HCT116 (cell line): ENCODE measurements around the gene TEDC1. TPM values are rescaled to one million over a fixed set of nuclear protein-coding genes. Genes with fewer than 3 reads are reported as not detected.
"Not testable (repeated sequence)": the region's sequence is repeated elsewhere in the genome, so short reads cannot be mapped to it uniquely, and the experiment has no call there.

Experiments
- ATAC-seq: fragments of 200-7000 bp; cut with Tn5 transposase; 2 replicates; pipeline ENCODE4 v1.9.1; 2020; ENCODE audit warnings: mild to moderate bottlenecking, moderate library complexity
- BruUV-seq: library from RNA; stranded (reverse); fragments of 400-500 nt; replicated peaks from 2 replicates; lab custom pipeline; 2021; lab: Mats Ljungman, UMichigan
- CTCF ChIA-PET: fragments of 300-600 bp; sonication (Branson Sonifier 250); formaldehyde crosslinking; loops from one replicate; lab custom pipeline; 2021; ENCODE audit warnings: antibody characterized with exemption; lab: Charles Lee
- POLR2A ChIA-PET: fragments of 300-600, 350-600 bp; sonication (Branson Sonifier 250); formaldehyde crosslinking; loops from one replicate; lab custom pipeline; 2021; ENCODE audit warnings: antibody characterized with exemption; lab: Charles Lee
- RAD21 ChIA-PET, 2 experiments: fragments of 300-600 bp; sonication (Branson Sonifier 250); formaldehyde crosslinking; loops; one replicate each; lab custom pipeline; 2023; ENCODE audit warnings: low total read pairs in 2 of 2; ENCODE audit not compliant: uncharacterized antibody in 2 of 2, unreplicated experiment in 2 of 2, low non-redundant PET in 1 of 2; lab: Charles Lee
- DNase-seq: peaks from one replicate; pipeline ENCODE4 v3.0.0-alpha.2; 2010; ENCODE audit warnings: low read depth, low spot score
- H2AFZ ChIP-seq: fragments of 200-600 bp; shearing (Covaris generic), sonication (generic); 2 replicates; pipeline ENCODE4 v1.6.1; 2017; ENCODE audit warnings: low read depth, mixed run types, mixed read lengths, antibody characterized with exemption, low read length; ENCODE audit not compliant: poor library complexity, severe bottlenecking
- H3K27ac ChIP-seq: 2 replicates; pipeline ENCODE4 v1.5.1; 2012; ENCODE audit warnings: low read depth, low read length
- H3K27me3 ChIP-seq: fragments of 200-600 bp; sonication (generic); 2 replicates; pipeline ENCODE4 v1.6.1; 2016; ENCODE audit warnings: mixed run types, low read length, mixed read lengths; ENCODE audit not compliant: insufficient read depth
- H3K36me3 ChIP-seq, 2 experiments: fragments of 200-500 bp in 1 of 2; fragments of 200-600 bp in 1 of 2; sonication (Bioruptor generic) in 1 of 2; sonication (generic) in 1 of 2; 2 replicates each; pipeline versions ENCODE4 v1.5.1 to v1.6.1; 2014 to 2016; ENCODE audit warnings: low read length in 2 of 2, inconsistent platforms in 1 of 2, mixed read lengths in 1 of 2, mixed run types in 1 of 2; ENCODE audit not compliant: insufficient read depth in 2 of 2, control insufficient read depth in 1 of 2
- H3K4me1 ChIP-seq, 2 experiments: fragments of 200-600 bp in 1 of 2; sonication (generic) in 1 of 2; 2 replicates each; pipeline versions ENCODE4 v1.5.1 to v1.6.1; 2012 to 2017; ENCODE audit warnings: low read length in 2 of 2, inconsistent platforms in 1 of 2, mild to moderate bottlenecking in 1 of 2, mixed read lengths in 1 of 2, mixed run types in 1 of 2, moderate library complexity in 1 of 2; ENCODE audit not compliant: insufficient read depth in 2 of 2, control insufficient read depth in 1 of 2
- H3K4me2 ChIP-seq: fragments of 200-600 bp; sonication (generic); 2 replicates; pipeline ENCODE4 v1.6.1; 2017; ENCODE audit warnings: mixed run types, low read length, mixed read lengths
- H3K4me3 ChIP-seq, 2 experiments: fragments of 200-600 bp in 1 of 2; sonication (generic) in 1 of 2; replicated peaks in 1 of 2; 2 replicates each; pipeline ENCODE4 v1.5.1; 2011 to 2016; ENCODE audit warnings: low read length in 2 of 2, control low read depth in 1 of 2, low read depth in 1 of 2, mild to moderate bottlenecking in 1 of 2, mixed read lengths in 1 of 2, mixed run types in 1 of 2
- H3K79me2 ChIP-seq: fragments of 200-600 bp; sonication (generic); 2 replicates; pipeline ENCODE4 v1.6.1; 2017; ENCODE audit warnings: mild to moderate bottlenecking, mixed run types, low read length, moderate library complexity, mixed read lengths; ENCODE audit not compliant: insufficient read depth
- H3K9ac ChIP-seq: fragments of 200-600 bp; sonication (generic); 2 replicates; pipeline ENCODE4 v1.6.1; 2016; ENCODE audit warnings: low read length, mixed read lengths
- H3K9me2 ChIP-seq: fragments of 200-600 bp; sonication (generic), shearing (Covaris generic); 2 replicates; pipeline ENCODE4 v1.6.1; 2017; ENCODE audit warnings: mixed run types, mild to moderate bottlenecking, moderate library complexity; ENCODE audit not compliant: insufficient read depth
- H3K9me3 ChIP-seq, 2 experiments: fragments of 200-500 bp in 1 of 2; fragments of 200-600 bp in 1 of 2; sonication (Bioruptor generic) in 1 of 2; sonication (generic) in 1 of 2; 2 replicates each; pipeline ENCODE4 v1.6.1; 2014 to 2017; ENCODE audit warnings: low read length in 2 of 2, mixed read lengths in 2 of 2, inconsistent platforms in 1 of 2, low read depth in 1 of 2, mild to moderate bottlenecking in 1 of 2, mixed run types in 1 of 2, moderate library complexity in 1 of 2; ENCODE audit not compliant: control insufficient read depth in 1 of 2, insufficient read depth in 1 of 2
- H4K20me1 ChIP-seq: fragments of 200-600 bp; sonication (generic), shearing (Covaris generic); 2 replicates; pipeline ENCODE4 v1.6.1; 2017; ENCODE audit warnings: mixed run types, mild to moderate bottlenecking, moderate library complexity; ENCODE audit not compliant: insufficient read depth
- JUND ChIP-seq: IDR thresholded peaks from 2 replicates; pipeline ENCODE4 v1.6.1; 2012
- TCF7L2 ChIP-seq: IDR thresholded peaks from 2 replicates; pipeline ENCODE4 v1.7.0; 2011; ENCODE audit warnings: borderline replicate concordance, inconsistent platforms; ENCODE audit not compliant: insufficient read depth, insufficient read length; ENCODE audit errors: extremely low read depth
- ZFX ChIP-seq: fragments of 450-650 bp; IDR thresholded peaks from 2 replicates; pipeline ENCODE4 v1.6.1; 2017
- intact Hi-C: fragments of 100-400 bp; cut with micrococcal nuclease; formaldehyde crosslinking; loops from 2 replicates; pipeline ENCODE4 v1.10.0; 2022
- total RNA-seq: library from RNA; stranded (reverse); gene quantifications from one replicate; pipeline ENCODE4 v1.2.1, GENCODE V29; 2021; ENCODE audit not compliant: unreplicated experiment

The TEDC1 gene
- total RNA-seq, 1 experiment from 2014 or later, result 40.4 TPM

DNA sequence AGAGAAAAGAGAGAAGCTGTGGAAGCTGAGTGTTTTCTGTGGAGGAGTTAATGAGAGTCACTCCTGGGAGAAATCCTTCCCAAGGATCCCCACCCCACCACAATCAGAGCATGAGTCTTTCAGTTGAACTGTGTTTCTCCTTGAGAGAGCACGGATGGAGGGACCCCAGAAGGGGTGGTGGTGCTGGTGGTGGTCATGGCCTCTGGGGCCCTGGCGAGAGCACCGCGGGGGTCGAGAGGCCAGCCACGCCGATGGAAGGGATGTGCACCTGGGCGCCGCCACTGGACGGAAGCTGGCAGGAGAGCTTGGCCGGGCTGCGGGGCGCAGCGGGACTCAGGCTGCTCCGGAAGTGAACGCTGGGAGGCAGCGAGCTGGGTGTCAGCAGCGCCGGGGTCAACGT lies 55.4 kb downstream of the TEDC1 start:
- DNase-seq, H3K27ac ChIP-seq, H3K9ac ChIP-seq, H3K79me2 ChIP-seq, H4K20me1 ChIP-seq, H3K9me2 ChIP-seq, H2AFZ ChIP-seq, RAD21 ChIA-PET, H3K4me1 ChIP-seq, H3K27me3 ChIP-seq, CTCF ChIA-PET, POLR2A ChIA-PET, H3K36me3 ChIP-seq, intact Hi-C loops, ATAC-seq, BruUV-seq, H3K4me2 ChIP-seq, H3K4me3 ChIP-seq: not testable (repeated sequence)
- peaks cover 3 to 13% of the 10 kb centered on the region in 2 experiments; a peak in 1 of 4 replicates for H3K9me3 ChIP-seq

DNA sequence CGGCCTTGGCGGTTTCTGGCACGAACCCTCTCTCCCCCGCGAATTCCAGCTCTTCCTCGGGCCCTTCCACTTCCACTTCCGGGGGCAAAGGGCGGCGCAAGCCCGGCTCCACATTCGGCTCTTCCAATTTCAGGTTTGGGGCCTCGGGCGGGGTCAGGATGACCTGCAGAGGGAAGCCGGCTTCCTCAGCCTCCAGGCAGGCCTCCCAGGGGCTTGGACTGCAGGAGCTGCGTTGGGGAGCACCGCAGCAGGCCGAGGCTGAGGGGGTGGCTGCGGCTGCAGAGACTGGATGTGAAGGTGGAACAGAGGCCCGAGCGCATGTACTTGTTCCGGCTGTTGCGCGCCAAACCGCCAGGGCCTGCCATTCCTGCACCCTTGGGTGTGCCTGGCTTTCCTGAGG lies 56.0 kb downstream of the TEDC1 start:
- DNase-seq, POLR2A ChIA-PET, H3K36me3 ChIP-seq, H3K4me3 ChIP-seq, H3K27ac ChIP-seq, CTCF ChIA-PET, H2AFZ ChIP-seq, H3K4me2 ChIP-seq, H4K20me1 ChIP-seq, BruUV-seq, H3K4me1 ChIP-seq, H3K9me2 ChIP-seq, H3K9ac ChIP-seq, H3K27me3 ChIP-seq, ATAC-seq, RAD21 ChIA-PET, H3K79me2 ChIP-seq, intact Hi-C loops: not testable (repeated sequence)
- H3K9me3 ChIP-seq, result peaks cover 3 to 13% of the 10 kb centered on the region in 2 experiments; a peak in 1 of 4 replicates

DNA sequence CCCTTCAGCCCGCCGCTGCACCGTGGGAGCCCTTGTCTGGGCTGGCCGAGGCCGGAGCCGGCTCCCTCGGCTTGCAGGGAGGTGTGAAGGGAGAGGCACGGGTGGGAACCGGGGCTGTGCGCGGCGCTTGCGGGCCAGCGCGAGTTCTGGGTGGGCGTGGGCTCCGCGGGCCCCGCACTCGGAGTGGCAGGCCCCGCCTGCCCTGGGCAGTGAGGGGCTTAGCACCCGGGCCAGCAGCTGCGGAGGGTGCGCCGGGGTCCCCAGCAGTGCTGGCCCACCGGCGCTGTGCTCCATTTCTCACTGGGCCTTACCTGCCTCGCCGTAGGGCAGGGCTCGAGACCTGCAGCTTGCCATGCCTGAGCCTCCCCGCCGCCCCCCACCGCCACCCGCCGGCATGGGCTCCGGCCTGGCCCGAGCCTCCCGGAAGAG lies 56.7 kb downstream of the TEDC1 start:
- TF ChIP-seq TCF7L2, result no peak
- TF ChIP-seq ZFX, result no peak
- TF ChIP-seq JUND, result no peak
- H3K9me2 ChIP-seq, result no peaks in the 10 kb centered on the region

More for the DNA sequence above, 56.7 kb downstream of the TEDC1 start:
- ChIA-PET RAD21 (no interaction called here), CTCF (no interaction called here), POLR2A (no interaction called here)
- H3K79me2 ChIP-seq, result no peaks in the 10 kb centered on the region
- peaks cover 3 to 13% of the 10 kb centered on the region in 2 experiments; a peak in 1 of 4 replicates for H3K9me3 ChIP-seq
- H3K27ac ChIP-seq, result no peak overlapping the region
- no peaks in the 10 kb centered on the region for H3K4me1 ChIP-seq
- no TSS peak for BruUV-seq
- H2AFZ ChIP-seq, result no peak overlapping the region
- ATAC-seq (no peak), DNase-seq (no peak)
- no peaks in the 10 kb centered on the region for H3K36me3 ChIP-seq
- no peaks in the 10 kb centered on the region for H3K27me3 ChIP-seq
- intact Hi-C loops, result no loop called here
- H3K4me3 ChIP-seq, result no peak overlapping the region
- H3K4me2 ChIP-seq, result no peak overlapping the region
- no peak overlapping the region for H3K9ac ChIP-seq
- H4K20me1 ChIP-seq, result no peaks in the 10 kb centered on the region

Other genes with a start within 250 kb of the TEDC1 start
- gene BTBD6, start 242.7 kb upstream of the TEDC1 start, total RNA-seq, result 35.9 TPM
- 41.2 TPM for gene BRF1, start 190.2 kb upstream of the TEDC1 start, total RNA-seq
- gene PACS2, start 176.5 kb upstream of the TEDC1 start, total RNA-seq, result 75.5 TPM
- gene TEX22, start 92.7 kb upstream of the TEDC1 start, total RNA-seq, result 3.8 TPM
- 229 TPM for gene MTA1, start 71.4 kb upstream of the TEDC1 start, total RNA-seq
- 31.1 TPM for gene CRIP2, start 16.4 kb upstream of the TEDC1 start, total RNA-seq
- gene CRIP1, start 4.4 kb upstream of the TEDC1 start, total RNA-seq, result 260 TPM
- 5.5 TPM for gene TMEM121, start 35.3 kb downstream of the TEDC1 start, total RNA-seq